ENCODE data around the gene CORO7. TPM values are rescaled to one million over a fixed set of nuclear protein-coding genes. Genes with fewer than 3 reads are reported as not detected.

CORO7 gene
- polyA plus RNA-seq, 2 of the 4 experiments (the other 2 are of a cell fraction), result 6.0 to 11.9 TPM

GRCh38 chr16:4365014-4365406 lies 51.4 kb downstream of the CORO7 start:
- DNase-seq (ENCODE audit: low read depth in 1 of 2, low spot score in 1 of 2) (no peak), FAIRE-seq (no peak), ATAC-seq (no peak)
- Histone ChIP-seq H3K27ac (no peak overlapping the region), H3K9me3 (no peaks in the 10 kb centered on the region), H3K4me3 (no peak overlapping the region), H3K4me2 (no peak overlapping the region), H3K4me1 (peaks cover 19% of the 10 kb centered on the region)
- ChIA-PET POLR2A (no interaction called here), CTCF (interaction anchor here (0.9 to 14.1 kb wide), 7 partner anchors 8 to 35 kb away, joined by 3 to 833 read pairs (median 3); no protein-coding TSS in a partner anchor)
- WGBS (ENCODE audit: missing lambda C conversion rate), result 93% methylated on average over 8 of the region's 10 CpGs
- no peak for TF ChIP-seq NPAS2 (CRISPR knock-in tag; IDR thresholded peaks at IDR 0.05; ENCODE audit: borderline replicate concordance)

GRCh38 chr16:4364196-4365013 lies 52.0 kb downstream of the CORO7 start:
- WGBS (ENCODE audit: missing lambda C conversion rate), result 93% methylated on average over 20 of the region's 37 CpGs
- FAIRE-seq (no peak), ATAC-seq (no peak), DNase-seq (ENCODE audit: low read depth in 1 of 2, low spot score in 1 of 2) (no peak)
- Histone ChIP-seq H3K27ac (no peak overlapping the region), H3K4me1 (peaks cover 18% of the 10 kb centered on the region), H3K9me3 (no peaks in the 10 kb centered on the region), H3K4me2 (no peak overlapping the region), H3K4me3 (no peak overlapping the region)
- ChIA-PET CTCF (interaction anchor here (1.0 to 14.1 kb wide), 6 partner anchors 9 to 55 kb away, joined by 3 to 833 read pairs (median 3); no protein-coding TSS in a partner anchor), POLR2A (no interaction called here)
- TF ChIP-seq KDM5A (IDR thresholded peaks at IDR 0.05) (no peak), SMC3 (IDR thresholded peaks at IDR 0.05) (no peak), ELK1 (IDR thresholded peaks at IDR 0.05; ENCODE audit: low read depth, low read length) (no peak), FOSB (CRISPR knock-in tag; IDR thresholded peaks at IDR 0.05) (no peak), BCL3 (IDR thresholded peaks at IDR 0.05) (no peak), E2F6 (IDR thresholded peaks at IDR 0.05; ENCODE audit: borderline replicate concordance, low read depth) (no peak), TFCP2L1 (CRISPR knock-in tag; IDR thresholded peaks at IDR 0.05) (no peak)

GRCh38 chr16:4362476-4363135 lies 53.8 kb downstream of the CORO7 start:
- Histone ChIP-seq H3K4me1 (peaks cover 13% of the 10 kb centered on the region; the same call in 2 of the 3 replicates), H3K4me2 (no peak overlapping the region), H3K9me3 (no peaks in the 10 kb centered on the region), H3K27ac (no peak overlapping the region), H3K4me3 (no peak overlapping the region)
- WGBS (ENCODE audit: missing lambda C conversion rate), result 83% methylated on average over 15 of the region's 19 CpGs
- no peak for DNase-seq (ENCODE audit: low read depth in 1 of 2, low spot score in 1 of 2)
- FAIRE-seq, result no peak
- ChIA-PET POLR2A (no interaction called here), CTCF (interaction anchor here (14.1 kb wide), 1 partner anchor 37 kb away, joined by 833 read pairs; no protein-coding TSS in a partner anchor)
- ATAC-seq, result no peak
- TF ChIP-seq CHD4 (IDR thresholded peaks at IDR 0.05; ENCODE audit: borderline replicate concordance) (no peak), TFCP2L1 (CRISPR knock-in tag; IDR thresholded peaks at IDR 0.05) (no peak), ELK1 (IDR thresholded peaks at IDR 0.05; ENCODE audit: low read depth, low read length) (no peak), HOXB5 (CRISPR knock-in tag; IDR thresholded peaks at IDR 0.05) (no peak), RNF2 (IDR thresholded peaks at IDR 0.05; ENCODE audit: borderline replicate concordance, low read depth) (no peak), PHF8 (IDR thresholded peaks at IDR 0.05; ENCODE audit: borderline replicate concordance, low read depth) (no peak), BCL3 (IDR thresholded peaks at IDR 0.05) (no peak), PBX3 (IDR thresholded peaks at IDR 0.05) (no peak)

Data from A549 (cell line).